ENCODE data around the gene LMO1.

LMO1 gene

DNA sequence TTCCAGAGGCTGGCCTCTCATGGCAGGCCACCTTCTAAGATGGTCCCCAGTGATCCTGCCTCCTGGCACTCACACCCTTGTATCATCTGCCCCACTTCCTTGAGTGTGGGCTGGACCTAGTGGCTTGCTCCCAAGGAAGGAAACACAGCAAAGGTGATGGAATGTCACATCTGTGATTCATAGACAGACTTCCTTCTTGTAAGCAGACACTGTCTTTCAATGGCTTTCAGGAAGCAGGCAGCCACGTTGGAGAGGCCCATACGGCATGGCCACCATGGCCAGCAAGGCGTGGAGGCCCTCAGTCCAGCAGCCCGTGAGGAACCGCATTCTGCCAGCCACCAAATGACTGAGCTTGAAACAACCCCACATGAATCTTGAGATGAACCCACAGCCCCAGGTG, 11.3 kb downstream of the LMO1 start:
- DNase-seq (ENCODE audit: extremely low spot score): no peak
- no peak for TF ChIP-seq ELF4 (IDR thresholded peaks at IDR 0.05)
- TF ChIP-seq FOXK2 (IDR thresholded peaks at IDR 0.05): no peak
- CTCF ChIA-PET: interaction anchor here (1.7 kb wide), 1 partner anchor 11 kb away, joined by 8 read pairs; the partner anchor contains the start of gene LMO1
- POLR2A ChIA-PET: no interaction called here

DNA sequence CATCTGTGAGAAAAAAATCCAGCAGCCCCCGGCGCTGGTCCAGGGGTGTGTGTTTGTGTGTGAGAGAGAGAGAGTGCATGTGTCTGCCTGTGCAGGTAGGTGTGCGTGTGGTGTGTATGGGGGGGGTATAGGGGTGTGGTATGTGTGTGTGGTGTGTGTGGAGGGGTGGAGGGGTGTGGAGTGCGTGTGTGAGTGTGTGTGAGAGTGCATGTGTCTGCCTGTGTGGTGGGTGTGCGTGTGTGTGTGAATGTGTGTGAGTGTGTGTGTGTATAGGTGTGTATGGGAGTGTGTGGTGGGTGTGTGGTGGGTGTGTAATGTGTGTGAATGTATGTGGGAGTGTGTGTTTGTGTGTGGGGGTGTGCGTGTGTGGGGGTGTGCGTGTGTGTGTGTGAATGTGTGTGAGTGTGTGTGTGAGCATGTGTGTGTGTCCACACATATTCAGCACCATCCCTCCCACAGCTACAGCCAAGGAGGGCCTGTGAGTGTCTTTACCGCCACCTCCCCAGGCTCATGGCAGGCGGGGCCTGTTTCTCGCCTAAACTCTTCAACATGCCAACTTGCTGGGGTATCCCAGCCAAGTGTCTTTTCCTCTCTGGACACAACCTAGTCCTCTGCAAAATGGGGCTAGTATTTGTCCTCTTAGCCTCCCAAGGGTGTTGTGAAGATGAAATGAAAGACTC, 11.9 kb downstream of the LMO1 start:
- ChIA-PET POLR2A (no interaction called here), CTCF (interaction anchor here (1.7 kb wide), 1 partner anchor 12 kb away, joined by 3 read pairs; the partner anchor contains the start of gene LMO1)
- no peak for TF ChIP-seq TARDBP (IDR thresholded peaks at IDR 0.05)
- no peak for TF ChIP-seq BHLHE40 (IDR thresholded peaks at IDR 0.05; ENCODE audit: borderline replicate concordance)
- no peak for TF ChIP-seq ZNF384 (IDR thresholded peaks at IDR 0.05)
- TF ChIP-seq NFRKB (IDR thresholded peaks at IDR 0.05): no peak
- TF ChIP-seq ELF4 (IDR thresholded peaks at IDR 0.05): no peak
- no peak for TF ChIP-seq SP1 (IDR thresholded peaks at IDR 0.05)
- no peak for TF ChIP-seq LEF1 (IDR thresholded peaks at IDR 0.05; ENCODE audit: borderline replicate concordance)
- no peak for TF ChIP-seq PKNOX1 (IDR thresholded peaks at IDR 0.05)
- no peak for TF ChIP-seq SUZ12 (IDR thresholded peaks at IDR 0.05)
- no peak for TF ChIP-seq FOXA1 (IDR thresholded peaks at IDR 0.05)
- no peak for TF ChIP-seq FOXK2 (IDR thresholded peaks at IDR 0.05)
- no peak for TF ChIP-seq ARNT (IDR thresholded peaks at IDR 0.05)
- no peak for DNase-seq (ENCODE audit: extremely low spot score)

- ChIA-PET POLR2A (no interaction called here), CTCF (interaction anchor here (1.7 kb wide), 1 partner anchor 13 kb away, joined by 3 read pairs; the partner anchor contains the start of gene LMO1)
- no peak for TF ChIP-seq PKNOX1 (IDR thresholded peaks at IDR 0.05)
- no peak for TF ChIP-seq ARNT (IDR thresholded peaks at IDR 0.05)
- TF ChIP-seq NFRKB (IDR thresholded peaks at IDR 0.05): no peak
- no peak for TF ChIP-seq SUZ12 (IDR thresholded peaks at IDR 0.05)
- no peak for TF ChIP-seq HDGF (IDR thresholded peaks at IDR 0.05; ENCODE audit: borderline replicate concordance)
- TF ChIP-seq TARDBP (IDR thresholded peaks at IDR 0.05): no peak
- no peak for TF ChIP-seq CTBP1 (IDR thresholded peaks at IDR 0.05; ENCODE audit: borderline replicate concordance)
- TF ChIP-seq FOXA1 (IDR thresholded peaks at IDR 0.05): no peak
- no peak for TF ChIP-seq ELF4 (IDR thresholded peaks at IDR 0.05)
- no peak for DNase-seq (ENCODE audit: extremely low spot score)
Observed at GRCh38 chr11:8250981-8251615, 12.6 kb downstream of the LMO1 start.

GRCh38 chr11:8250434-8250833, 13.2 kb downstream of the LMO1 start:
- POLR2A ChIA-PET: no interaction called here
- CTCF ChIA-PET: interaction anchor here (1.7 kb wide), 1 partner anchor 13 kb away, joined by 3 read pairs; the partner anchor contains the start of gene LMO1
- DNase-seq (ENCODE audit: extremely low spot score): no peak
- no peak for TF ChIP-seq FOXA1 (IDR thresholded peaks at IDR 0.05)
- TF ChIP-seq L3MBTL2 (conservative IDR thresholded peaks at IDR 0.05): no peak
- TF ChIP-seq ELF4 (IDR thresholded peaks at IDR 0.05): no peak
- no peak for TF ChIP-seq HDGF (IDR thresholded peaks at IDR 0.05; ENCODE audit: borderline replicate concordance)
- no peak for TF ChIP-seq SP1 (IDR thresholded peaks at IDR 0.05)
- TF ChIP-seq CTBP1 (IDR thresholded peaks at IDR 0.05; ENCODE audit: borderline replicate concordance): no peak
- no peak for TF ChIP-seq SUZ12 (IDR thresholded peaks at IDR 0.05)
- TF ChIP-seq FOXK2 (IDR thresholded peaks at IDR 0.05): no peak
- TF ChIP-seq NFRKB (IDR thresholded peaks at IDR 0.05): no peak

DNA sequence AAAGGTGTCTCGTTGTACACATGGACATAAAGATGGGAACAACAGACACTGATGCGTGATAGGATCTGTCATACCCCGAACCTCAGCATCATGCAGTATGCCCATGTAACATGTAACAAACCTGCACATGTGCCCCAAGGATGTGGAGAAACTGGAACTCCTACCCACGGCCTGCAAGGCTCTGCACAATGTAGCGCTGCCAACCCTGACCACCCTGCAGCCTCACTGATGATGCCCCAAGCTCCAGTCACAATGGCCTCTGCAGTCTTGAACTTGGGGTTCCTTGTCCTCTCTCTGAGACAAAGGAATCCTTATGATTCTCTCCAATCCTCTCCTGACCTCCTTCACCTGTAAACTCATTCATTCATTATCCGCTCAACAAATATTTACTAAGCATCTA, 14.2 kb downstream of the LMO1 start:
- TF ChIP-seq HDGF (IDR thresholded peaks at IDR 0.05; ENCODE audit: borderline replicate concordance) (no peak), BHLHE40 (IDR thresholded peaks at IDR 0.05; ENCODE audit: borderline replicate concordance) (no peak), CTBP1 (IDR thresholded peaks at IDR 0.05; ENCODE audit: borderline replicate concordance) (no peak), TARDBP (IDR thresholded peaks at IDR 0.05) (no peak), ZNF384 (IDR thresholded peaks at IDR 0.05) (no peak), ELF4 (IDR thresholded peaks at IDR 0.05) (no peak), SUZ12 (IDR thresholded peaks at IDR 0.05) (no peak), L3MBTL2 (conservative IDR thresholded peaks at IDR 0.05) (no peak), PKNOX1 (IDR thresholded peaks at IDR 0.05) (no peak), FOXK2 (IDR thresholded peaks at IDR 0.05) (no peak), ARNT (IDR thresholded peaks at IDR 0.05) (no peak)
- ChIA-PET POLR2A (no interaction called here), CTCF (interaction anchor here (0.7 kb wide), 1 partner anchor 131 kb away, joined by 3 read pairs; no protein-coding TSS in a partner anchor)
- no peak for DNase-seq (ENCODE audit: extremely low spot score)

DNA sequence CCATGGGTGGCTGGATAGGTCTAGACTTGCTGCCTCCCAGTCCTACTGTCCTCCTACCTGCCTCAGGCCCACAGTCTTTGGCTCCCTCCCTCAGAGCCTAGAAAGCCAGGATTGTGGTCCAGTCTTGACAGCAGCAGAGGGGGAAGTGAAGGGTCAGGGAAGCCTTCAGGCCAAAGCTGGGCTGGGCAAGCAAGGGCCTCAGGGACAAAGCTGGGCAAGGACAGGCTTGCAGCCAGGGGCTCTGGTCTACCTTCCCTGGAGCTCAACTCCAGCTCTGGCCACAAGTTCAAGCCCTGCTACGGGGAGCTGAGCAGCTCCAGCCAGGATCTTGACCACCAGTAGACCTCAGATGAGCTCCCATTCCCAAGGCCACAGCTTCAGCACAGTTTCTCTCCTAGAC, 14.9 kb downstream of the LMO1 start:
- TF ChIP-seq L3MBTL2 (conservative IDR thresholded peaks at IDR 0.05): no peak
- POLR2A ChIA-PET: no interaction called here
- DNase-seq (ENCODE audit: extremely low spot score): no peak
- CTCF ChIA-PET: interaction anchor here (3.0 kb wide), 1 partner anchor 15 kb away, joined by 12 read pairs; the partner anchor contains the start of gene LMO1

- DNase-seq (ENCODE audit: extremely low spot score): peak; percentile 55
- POLR2A ChIA-PET: no interaction called here
- CTCF ChIA-PET: interaction anchor here (1.0 to 3.0 kb wide), 3 partner anchors 11 to 319 kb away, joined by 3 to 12 read pairs (median 3); partner anchors contain the start of gene LMO1
- TF ChIP-seq ELF4 (IDR thresholded peaks at IDR 0.05) (no peak), TARDBP (IDR thresholded peaks at IDR 0.05) (no peak), FOXA1 (IDR thresholded peaks at IDR 0.05) (no peak), HDGF (IDR thresholded peaks at IDR 0.05; ENCODE audit: borderline replicate concordance) (no peak), PKNOX1 (IDR thresholded peaks at IDR 0.05) (no peak), ARNT (IDR thresholded peaks at IDR 0.05) (no peak), L3MBTL2 (conservative IDR thresholded peaks at IDR 0.05) (no peak), CTBP1 (IDR thresholded peaks at IDR 0.05; ENCODE audit: borderline replicate concordance) (no peak), SUZ12 (IDR thresholded peaks at IDR 0.05) (no peak), NFRKB (IDR thresholded peaks at IDR 0.05) (no peak), BHLHE40 (IDR thresholded peaks at IDR 0.05; ENCODE audit: borderline replicate concordance) (no peak), FOXK2 (IDR thresholded peaks at IDR 0.05) (no peak)
Observed at GRCh38 chr11:8247312-8247711, 16.4 kb downstream of the LMO1 start.
